ENCODE measurements around the gene KIF26B.

DNA sequence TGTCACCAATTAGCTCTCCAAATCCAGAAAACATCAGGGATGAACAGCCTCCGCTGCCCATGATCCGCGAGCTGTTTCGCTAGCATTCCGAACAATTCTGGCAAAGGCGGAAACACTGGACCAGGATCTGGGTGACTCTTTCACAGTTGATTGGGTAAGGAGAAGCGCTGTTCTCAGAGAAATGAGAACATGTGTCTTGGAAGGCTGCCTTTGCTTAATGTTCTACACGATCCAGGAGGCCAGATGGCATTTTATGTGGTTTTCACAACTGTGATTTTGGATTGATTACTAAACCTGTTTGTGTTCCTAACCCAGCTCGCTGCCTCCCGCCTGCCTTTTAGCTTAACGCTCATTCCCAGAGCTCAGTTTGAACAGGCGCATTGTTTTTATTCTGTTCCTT lies 144.0 kb downstream of the KIF26B start:
- TF ChIP-seq, protein P1, sequence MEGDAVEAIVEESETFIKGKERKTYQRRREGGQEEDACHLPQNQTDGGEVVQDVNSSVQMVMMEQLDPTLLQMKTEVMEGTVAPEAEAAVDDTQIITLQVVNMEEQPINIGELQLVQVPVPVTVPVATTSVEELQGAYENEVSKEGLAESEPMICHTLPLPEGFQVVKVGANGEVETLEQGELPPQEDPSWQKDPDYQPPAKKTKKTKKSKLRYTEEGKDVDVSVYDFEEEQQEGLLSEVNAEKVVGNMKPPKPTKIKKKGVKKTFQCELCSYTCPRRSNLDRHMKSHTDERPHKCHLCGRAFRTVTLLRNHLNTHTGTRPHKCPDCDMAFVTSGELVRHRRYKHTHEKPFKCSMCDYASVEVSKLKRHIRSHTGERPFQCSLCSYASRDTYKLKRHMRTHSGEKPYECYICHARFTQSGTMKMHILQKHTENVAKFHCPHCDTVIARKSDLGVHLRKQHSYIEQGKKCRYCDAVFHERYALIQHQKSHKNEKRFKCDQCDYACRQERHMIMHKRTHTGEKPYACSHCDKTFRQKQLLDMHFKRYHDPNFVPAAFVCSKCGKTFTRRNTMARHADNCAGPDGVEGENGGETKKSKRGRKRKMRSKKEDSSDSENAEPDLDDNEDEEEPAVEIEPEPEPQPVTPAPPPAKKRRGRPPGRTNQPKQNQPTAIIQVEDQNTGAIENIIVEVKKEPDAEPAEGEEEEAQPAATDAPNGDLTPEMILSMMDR (IDR thresholded peaks at IDR 0.05; ENCODE audit: borderline replicate concordance, extremely low read depth, low read length, poor library complexity, severe bottlenecking), result no peak
- no peak for TF ChIP-seq EZH2 (IDR thresholded peaks at IDR 0.05; ENCODE audit: borderline replicate concordance, low read depth, low read length, severe bottlenecking)

Measured in DND-41 (cell line).